Ovary (tissue), 3 donors: ENCODE results near the gene CELF2.

Source experiments
- CTCF ChIP-seq, 3 donors: fragments of 450-650 bp in 2 of 3; fragments of 200-600 bp in 1 of 3; IDR thresholded peaks; one replicate each; pipeline versions ENCODE4 v1.5.1 to v1.8.0; 2016 to 2022; ENCODE audit warnings: antibody characterized with exemption in 3 of 3, mild to moderate bottlenecking in 1 of 3
- EP300 ChIP-seq: sonication (generic); formaldehyde crosslinking; IDR thresholded peaks from one replicate; pipeline ENCODE4 v1.6.1; 2017; ENCODE audit warnings: antibody characterized with exemption
- POLR2A ChIP-seq: fragments of 450-650 bp; IDR thresholded peaks from one replicate; pipeline ENCODE4 v1.6.1; 2017; ENCODE audit warnings: antibody characterized with exemption, mild to moderate bottlenecking, moderate library complexity
- donor health status: DM: no; HTN: no; CAD: no.

DNA sequence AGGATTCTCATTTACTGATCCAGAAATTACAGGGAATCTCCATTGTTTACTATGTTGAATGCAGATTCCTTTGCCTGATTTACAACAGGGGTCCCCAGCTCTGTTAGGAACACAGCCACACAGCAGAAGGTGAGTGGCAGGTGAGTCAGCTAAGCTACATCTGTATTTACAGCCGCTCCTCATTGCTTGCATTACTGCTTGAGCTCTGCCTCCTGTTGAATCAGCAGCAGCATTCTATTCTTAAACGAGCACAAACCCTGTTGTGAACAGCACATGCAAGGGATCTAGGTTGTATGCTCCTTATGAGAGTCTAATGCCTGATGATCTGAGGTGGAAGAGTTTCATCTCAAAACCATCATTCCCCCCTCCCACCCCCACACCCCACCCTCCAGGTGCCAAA is 23.3 kb upstream of the CELF2 start:
- TF ChIP-seq CTCF (IDR thresholded peaks at IDR 0.05) (no peak), POLR2A (no peak), EP300 (no peak)
